Superior temporal gyrus (tissue), 1 donor: ENCODE measurements around the gene TMEM219.
A peak's percentile ranks its signal among the peaks of the same experiment; 100 is the strongest.
"Not testable (repeated sequence)": the region's sequence is repeated elsewhere in the genome, so short reads cannot be mapped to it uniquely, and the experiment has no call there.

Experiments used
- DNase-seq: peaks from one replicate; pipeline ENCODE4 v3.0.0-alpha.2; 2016; ENCODE audit errors: extremely low spot score

Gene TMEM219

GRCh38 chr16:29961479-29962343 lies at the start of gene TMEM219:
TSS of gene TMEM219 (plus strand) at chr16:29962079. CDS start at chr16:29963144, 1,065 bp downstream.
- peak; percentile 92 for DNase-seq

- no peak for DNase-seq
These were observed 49.8 kb upstream of the TMEM219 start for GRCh38 chr16:29912087-29912486.

- no peak for DNase-seq
These were observed 48.4 kb upstream of the TMEM219 start for GRCh38 chr16:29913514-29913913.

GRCh38 chr16:29915590-29916247 lies 46.2 kb upstream of the TMEM219 start:
- DNase-seq = no peak

DNA sequence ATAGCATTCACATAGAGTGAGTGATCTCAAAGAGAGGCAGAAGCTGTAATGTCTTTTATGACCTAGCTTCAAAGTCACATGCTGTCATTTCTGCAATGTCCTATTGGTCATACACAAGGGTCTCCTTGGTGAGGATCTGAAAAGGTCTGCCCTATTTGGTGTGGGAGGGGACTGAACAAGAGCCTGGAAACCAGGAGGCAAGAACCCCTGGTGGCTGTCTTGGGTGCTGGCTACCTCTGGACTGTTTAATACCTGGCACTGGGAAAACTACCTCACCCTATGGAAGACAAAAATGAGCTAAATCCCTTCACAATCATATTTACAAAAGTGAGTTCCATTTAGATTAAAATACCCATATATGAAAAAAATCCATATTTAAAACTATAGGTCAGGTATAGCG lies 44.9 kb upstream of the TMEM219 start:
- no peak for DNase-seq

DNA sequence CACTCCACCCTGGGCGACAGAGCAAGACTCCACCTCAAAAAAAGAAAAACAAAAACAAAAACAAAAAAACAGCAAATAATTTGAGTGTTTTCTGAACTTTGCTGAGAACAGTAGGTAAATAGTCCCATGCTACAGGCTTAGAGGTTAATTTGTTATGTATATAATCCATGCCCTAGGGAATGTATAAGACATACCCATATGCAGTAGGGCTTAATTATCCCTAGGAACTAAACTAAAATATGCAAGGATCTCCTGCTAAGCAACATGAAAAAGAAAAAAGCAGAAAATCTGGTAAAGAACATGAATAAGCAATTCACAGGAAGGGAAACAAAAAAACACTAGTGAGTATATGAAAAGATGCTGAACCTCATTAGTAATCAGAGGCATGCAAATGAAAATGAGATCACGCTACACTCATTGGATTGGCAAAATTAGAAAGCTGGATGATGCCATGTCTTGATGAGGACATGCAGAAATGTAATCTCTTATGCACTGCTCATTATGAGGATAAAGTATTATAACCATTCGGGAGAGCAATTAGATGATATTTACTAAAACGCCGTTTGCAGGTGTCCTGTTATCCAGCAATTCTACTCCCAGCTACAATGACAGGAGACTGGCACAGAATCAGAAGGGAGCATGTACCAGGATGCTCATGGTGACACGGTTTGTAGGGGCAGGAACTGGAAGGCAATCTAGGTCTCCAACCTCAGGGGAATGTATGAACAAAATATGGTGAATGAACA lies 41.4 kb upstream of the TMEM219 start:
- peak; percentile 86 for DNase-seq

GRCh38 chr16:29921034-29921385 lies 40.9 kb upstream of the TMEM219 start:
- no peak for DNase-seq

- DNase-seq = no peak
These were observed 39.6 kb upstream of the TMEM219 start for GRCh38 chr16:29922326-29922725.

DNA sequence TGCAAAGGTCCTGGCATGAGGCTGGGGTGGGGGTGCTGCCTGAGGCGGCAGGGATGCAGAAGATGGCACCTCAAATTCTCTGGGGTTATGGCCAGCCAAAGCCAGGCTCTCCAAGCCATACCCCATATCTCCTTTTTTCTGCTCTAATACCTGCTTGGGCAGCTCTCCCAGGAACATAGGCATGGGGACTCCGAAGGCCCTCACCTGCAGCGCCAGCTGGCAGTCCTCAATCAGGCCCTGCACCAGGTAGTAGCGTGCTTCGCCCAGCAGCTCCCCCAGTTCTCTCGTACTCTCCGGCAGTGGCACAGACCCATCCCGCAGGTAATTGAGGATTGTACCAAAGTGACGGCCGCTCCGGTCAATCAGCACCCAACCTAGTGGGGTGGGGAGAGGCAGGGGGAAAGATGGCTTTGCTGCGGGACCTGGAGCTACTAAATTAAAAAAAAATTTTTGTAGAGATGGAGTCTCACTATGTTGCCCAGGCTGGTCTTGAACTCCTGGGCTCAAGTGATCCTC lies 38.8 kb upstream of the TMEM219 start:
- DNase-seq = no peak

DNA sequence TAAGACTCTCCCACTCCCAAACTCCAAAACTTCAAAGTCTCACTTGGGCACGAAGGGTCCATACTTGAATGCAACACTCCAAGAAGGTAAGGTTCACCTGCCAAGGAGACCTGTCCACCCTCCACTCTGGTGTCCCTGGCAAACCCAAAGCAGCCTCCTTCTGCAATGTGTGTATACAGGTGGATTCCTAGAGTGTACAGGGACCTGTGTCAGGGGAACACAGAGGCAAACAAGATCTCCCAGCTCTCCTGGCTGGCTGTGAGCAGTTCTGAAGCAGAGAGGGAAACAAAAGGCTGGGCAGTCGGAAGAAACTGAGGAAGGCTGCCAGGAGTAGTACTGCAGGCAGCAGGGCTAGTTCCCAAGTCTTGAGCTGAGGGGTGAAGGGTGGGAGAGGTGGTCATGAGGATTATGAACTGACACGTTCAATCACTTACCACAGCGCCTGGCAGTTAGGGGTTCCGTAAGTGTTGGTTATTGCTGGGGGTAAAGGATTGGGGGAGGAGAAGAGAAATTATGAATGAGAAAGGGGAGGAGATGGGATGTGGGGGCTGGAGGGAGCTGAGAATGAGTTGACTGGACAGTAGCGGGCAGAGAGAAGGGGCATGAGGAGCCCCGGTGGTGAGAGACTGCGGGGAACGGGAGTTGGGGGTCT lies 36.6 kb upstream of the TMEM219 start:
- no peak for DNase-seq

DNA sequence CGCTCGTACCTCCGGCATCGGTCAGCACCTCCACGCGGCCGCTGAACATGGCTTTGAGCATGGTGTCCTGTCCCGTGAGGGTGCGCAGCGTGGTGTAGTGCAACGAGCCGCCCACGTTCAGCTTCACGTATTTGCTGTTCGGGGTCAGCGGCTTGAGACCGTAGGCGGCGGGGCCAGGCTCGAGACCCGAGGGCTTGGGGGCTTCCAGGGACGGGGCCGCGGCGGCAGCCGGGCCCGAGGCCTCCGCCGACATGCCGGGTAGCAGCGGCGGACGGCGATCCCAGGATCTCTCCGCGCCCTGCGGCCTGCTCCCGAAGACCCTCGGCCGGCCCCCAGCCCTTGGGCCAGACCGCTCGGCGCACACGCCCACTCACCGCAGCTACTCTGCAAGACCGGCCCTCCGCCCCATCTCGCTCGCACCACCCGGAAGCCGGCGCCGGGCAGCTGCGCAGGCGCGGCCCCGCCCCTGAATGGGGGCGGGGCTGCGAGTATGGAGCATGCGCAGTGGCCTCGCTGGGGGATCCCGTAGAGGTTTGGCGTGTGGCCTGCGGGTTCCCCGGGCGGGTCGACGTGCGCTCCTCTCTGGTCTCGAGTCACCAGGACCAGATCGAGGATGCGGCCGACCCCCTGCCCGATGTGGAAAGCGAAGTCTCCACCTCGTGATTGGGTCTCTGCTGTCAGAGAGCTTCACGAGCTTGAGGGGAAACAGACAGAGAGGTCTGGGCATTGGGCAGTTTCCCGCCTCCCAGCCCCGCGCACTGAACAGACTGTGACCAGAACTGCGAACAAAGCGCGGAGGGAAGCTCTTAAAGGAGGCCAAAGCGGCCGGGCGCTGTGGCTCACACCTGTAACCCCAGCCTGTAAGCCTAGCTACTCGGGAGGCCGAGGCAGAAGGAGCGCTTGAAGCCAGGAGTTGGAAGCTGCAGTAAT lies 35.8 kb upstream of the TMEM219 start, which contains the start of gene KCTD13:
KCTD13 (minus strand) TSS at position 446 of the 930 bp plus-strand sequence; CDS start at position 253, 193 bp downstream.
- peak; percentile 89 for DNase-seq

- DNase-seq = no peak
These were observed 35.2 kb upstream of the TMEM219 start for GRCh38 chr16:29926711-29927052.

DNA sequence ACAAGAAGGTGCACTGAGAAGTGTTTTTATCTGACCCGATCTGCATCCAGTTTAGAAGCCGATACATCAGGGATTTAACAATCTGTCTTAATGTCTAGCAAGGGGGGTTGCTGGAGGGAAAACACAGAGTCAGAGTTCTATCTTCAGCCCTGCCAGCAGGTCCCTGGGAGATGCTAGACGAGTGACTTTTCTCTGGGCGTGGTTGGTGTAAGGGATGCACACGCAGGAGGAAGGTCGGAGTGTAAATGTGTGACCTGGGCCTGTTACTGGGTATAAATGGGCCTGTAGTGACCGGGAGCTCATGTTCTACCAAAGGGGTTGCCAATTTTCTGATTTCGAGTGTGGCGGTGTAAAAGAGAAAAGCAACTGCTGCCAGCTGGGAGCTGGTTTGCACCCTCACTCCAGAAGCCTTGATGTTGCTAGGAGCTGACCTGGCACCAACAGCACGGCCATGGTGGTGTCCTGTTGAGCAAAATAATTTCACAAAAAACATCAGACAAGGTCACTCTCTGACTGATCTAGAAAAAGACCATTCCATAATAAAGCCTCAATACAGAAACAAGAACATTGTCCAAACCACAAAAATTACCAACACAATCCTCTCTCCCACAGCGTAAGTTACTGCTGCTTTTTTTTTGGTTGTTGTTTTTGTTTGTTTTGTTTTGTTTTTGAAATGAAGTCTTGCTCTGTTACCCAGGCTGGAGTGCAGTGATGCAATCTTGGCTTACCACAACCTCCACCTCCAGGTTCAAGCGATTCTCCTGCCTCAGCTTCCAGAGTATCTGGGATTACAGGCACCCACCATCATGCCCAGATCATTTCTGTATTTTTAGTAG lies 34.6 kb upstream of the TMEM219 start:
- DNase-seq = no peak

GRCh38 chr16:29931750-29932149 lies 30.1 kb upstream of the TMEM219 start:
- not testable (repeated sequence) for DNase-seq

DNA sequence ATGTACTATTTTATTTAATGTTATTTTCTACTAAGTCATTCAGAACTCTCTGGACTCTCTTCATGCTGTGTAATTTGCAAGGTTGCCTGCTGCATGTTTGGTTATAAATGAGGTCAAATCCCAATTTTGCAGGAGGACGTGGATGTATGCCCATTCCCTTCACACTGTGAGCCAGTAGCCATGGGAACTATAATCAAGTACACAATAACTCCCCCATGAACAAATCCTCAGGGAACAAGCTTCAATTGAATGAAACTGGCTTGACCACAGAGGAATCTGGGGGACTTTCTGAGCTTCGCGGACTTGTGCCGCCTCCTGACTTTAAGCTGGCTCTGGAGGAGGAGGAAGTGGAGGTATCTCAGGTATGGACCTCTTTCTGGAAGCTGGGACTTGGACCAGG lies 21.2 kb upstream of the TMEM219 start:
- peak; percentile 13 for DNase-seq

GRCh38 chr16:29943846-29944799 lies 17.8 kb upstream of the TMEM219 start:
- no peak for DNase-seq

DNA sequence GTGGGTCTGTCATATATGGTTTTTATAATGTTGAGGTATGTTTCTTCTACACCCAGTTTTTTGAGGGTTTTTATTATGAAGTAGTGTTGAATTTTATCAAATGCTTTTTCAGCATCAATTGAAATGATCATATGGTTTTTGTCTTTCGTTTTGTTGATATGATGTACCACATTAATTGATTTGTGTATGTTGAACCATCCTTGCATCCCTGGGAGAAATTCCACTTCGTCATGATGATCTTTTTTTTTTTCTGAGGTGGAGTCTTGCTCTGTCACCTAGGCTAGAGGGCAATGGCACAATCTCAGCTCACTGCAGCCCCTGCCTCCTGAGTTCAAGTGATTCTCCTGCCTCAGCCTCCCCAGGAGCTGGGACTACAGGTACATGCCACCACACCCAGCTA lies 14.0 kb upstream of the TMEM219 start:
- DNase-seq = no peak

GRCh38 chr16:29950806-29951461 lies 10.9 kb upstream of the TMEM219 start:
- DNase-seq = no peak
